ENCODE results near the gene ATG16L2.

The ATG16L2 gene

DNA sequence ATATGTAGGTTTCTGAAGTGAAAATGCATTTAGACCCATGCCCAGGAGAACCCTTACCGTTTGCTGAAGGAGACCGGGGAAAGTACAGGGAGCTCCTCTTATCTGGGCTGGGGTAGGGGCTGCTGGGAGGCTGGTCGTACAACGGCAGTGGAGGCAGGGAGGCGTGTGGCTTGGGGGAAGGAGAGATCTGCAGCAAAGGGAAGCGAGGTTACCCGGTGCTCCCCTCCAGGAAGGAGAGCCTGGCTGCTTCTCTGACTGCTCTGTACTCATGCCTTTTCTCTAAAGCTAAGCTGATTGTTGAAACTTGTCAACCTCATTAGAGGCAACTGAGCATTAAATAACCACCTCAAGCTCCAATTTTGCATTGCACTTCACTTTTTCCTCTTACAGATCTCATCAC, 27.2 kb downstream of the ATG16L2 start:
- peaks cover 2% of the 10 kb centered on the region for H3K36me3 ChIP-seq (replicated peaks)

DNA sequence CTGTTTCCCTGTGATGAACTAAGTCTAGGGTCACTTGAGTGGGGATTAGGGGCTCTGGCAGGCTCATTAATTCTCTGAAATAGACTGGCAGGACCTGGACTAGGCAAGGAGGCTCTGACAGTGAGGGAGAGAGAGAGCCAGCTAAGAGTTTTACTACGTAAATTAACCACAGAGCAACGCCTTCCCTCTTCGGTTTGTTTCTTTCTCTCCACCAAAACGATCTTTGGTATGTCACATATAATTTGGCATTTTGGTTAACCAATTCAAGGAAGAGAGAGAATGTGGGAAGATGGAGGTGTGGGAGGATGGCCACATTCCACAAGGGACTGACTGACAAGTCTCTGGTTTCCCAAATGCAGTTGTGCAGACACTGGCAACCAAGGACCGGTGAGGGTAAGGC, 27.9 kb downstream of the ATG16L2 start:
- peaks cover 2% of the 10 kb centered on the region for H3K36me3 ChIP-seq (replicated peaks)
- no peaks in the 10 kb centered on the region for H3K27me3 ChIP-seq (replicated peaks)
- H3K27ac ChIP-seq, result no peak overlapping the region
- TF ChIP-seq, protein P1, sequence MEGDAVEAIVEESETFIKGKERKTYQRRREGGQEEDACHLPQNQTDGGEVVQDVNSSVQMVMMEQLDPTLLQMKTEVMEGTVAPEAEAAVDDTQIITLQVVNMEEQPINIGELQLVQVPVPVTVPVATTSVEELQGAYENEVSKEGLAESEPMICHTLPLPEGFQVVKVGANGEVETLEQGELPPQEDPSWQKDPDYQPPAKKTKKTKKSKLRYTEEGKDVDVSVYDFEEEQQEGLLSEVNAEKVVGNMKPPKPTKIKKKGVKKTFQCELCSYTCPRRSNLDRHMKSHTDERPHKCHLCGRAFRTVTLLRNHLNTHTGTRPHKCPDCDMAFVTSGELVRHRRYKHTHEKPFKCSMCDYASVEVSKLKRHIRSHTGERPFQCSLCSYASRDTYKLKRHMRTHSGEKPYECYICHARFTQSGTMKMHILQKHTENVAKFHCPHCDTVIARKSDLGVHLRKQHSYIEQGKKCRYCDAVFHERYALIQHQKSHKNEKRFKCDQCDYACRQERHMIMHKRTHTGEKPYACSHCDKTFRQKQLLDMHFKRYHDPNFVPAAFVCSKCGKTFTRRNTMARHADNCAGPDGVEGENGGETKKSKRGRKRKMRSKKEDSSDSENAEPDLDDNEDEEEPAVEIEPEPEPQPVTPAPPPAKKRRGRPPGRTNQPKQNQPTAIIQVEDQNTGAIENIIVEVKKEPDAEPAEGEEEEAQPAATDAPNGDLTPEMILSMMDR (IDR thresholded peaks at IDR 0.05; ENCODE audit: low read depth, low read length, missing control alignments), result no peak
- in situ Hi-C loops (cut with HindIII; ENCODE audit: low pct_ligation_motif_present, low sequenced_read_pairs), result loop anchor here (25.0 kb wide), 1 partner anchor 345 kb away; no protein-coding TSS in a partner anchor
- no peak overlapping the region for H3K4me3 ChIP-seq (ENCODE audit: low read depth, low read length)
- no peak for DNase-seq

More for the DNA sequence above, 27.2 kb downstream of the ATG16L2 start:
- no peak overlapping the region for H3K27ac ChIP-seq
- DNase-seq, result no peak
- TF ChIP-seq, protein P1 (IDR thresholded peaks at IDR 0.05; ENCODE audit: low read depth, low read length, missing control alignments), result no peak
- H3K27me3 ChIP-seq (replicated peaks), result no peaks in the 10 kb centered on the region
- in situ Hi-C loops (cut with HindIII; ENCODE audit: low pct_ligation_motif_present, low sequenced_read_pairs), result loop anchor here (25.0 kb wide), 1 partner anchor 346 kb away; no protein-coding TSS in a partner anchor
- H3K4me3 ChIP-seq (ENCODE audit: low read depth, low read length), result no peak overlapping the region

DNA sequence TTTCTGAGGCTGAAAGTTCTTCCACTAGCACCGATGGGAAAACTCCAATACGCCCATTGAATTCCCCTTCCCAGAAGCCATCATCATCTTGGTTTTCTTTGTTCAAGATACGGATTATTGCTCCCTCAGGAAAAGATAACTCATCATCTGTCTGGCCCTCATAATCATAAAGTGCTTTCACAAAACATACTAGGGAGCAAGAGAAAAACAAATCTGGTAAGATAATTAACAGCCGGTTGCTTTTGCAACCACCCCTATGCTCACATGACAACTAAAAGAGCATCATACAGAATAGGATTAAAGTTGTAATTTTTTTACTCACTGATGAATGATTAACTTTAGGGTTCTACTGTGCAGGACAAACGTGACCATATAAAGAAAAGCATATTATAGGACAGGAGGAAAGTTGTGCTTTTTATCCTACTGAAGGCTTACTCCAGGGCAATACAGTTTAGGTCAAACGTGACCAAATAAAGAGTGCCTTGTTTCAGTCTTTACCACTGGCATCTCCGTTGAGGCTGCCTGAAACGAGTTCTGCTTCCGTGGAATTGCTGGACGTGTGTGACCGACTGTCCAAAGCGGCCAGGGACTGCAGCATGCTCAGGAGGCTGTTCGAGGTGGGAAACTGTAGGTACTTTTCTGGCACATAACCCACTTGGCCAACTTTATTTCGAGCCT, 28.6 kb downstream of the ATG16L2 start:
- in situ Hi-C loops (cut with HindIII; ENCODE audit: low pct_ligation_motif_present, low sequenced_read_pairs), result loop anchor here (25.0 kb wide), 1 partner anchor 345 kb away; no protein-coding TSS in a partner anchor
- no peak for DNase-seq
- TF ChIP-seq, protein P1 (IDR thresholded peaks at IDR 0.05; ENCODE audit: low read depth, low read length, missing control alignments), result no peak
- H3K36me3 ChIP-seq (replicated peaks), result peaks cover 2% of the 10 kb centered on the region
- no peak overlapping the region for H3K4me3 ChIP-seq (ENCODE audit: low read depth, low read length)
- no peak overlapping the region for H3K27ac ChIP-seq
- H3K27me3 ChIP-seq (replicated peaks), result no peaks in the 10 kb centered on the region

- DNase-seq, result no peak
- Histone ChIP-seq H3K36me3 (replicated peaks) (peaks cover 2% of the 10 kb centered on the region), H3K27ac (no peak overlapping the region), H3K27me3 (replicated peaks) (no peaks in the 10 kb centered on the region), H3K4me3 (ENCODE audit: low read depth, low read length) (no peak overlapping the region)
- in situ Hi-C loops (cut with HindIII; ENCODE audit: low pct_ligation_motif_present, low sequenced_read_pairs), result loop anchor here (25.0 kb wide), 1 partner anchor 343 kb away; no protein-coding TSS in a partner anchor
- TF ChIP-seq, protein P1 (IDR thresholded peaks at IDR 0.05; ENCODE audit: low read depth, low read length, missing control alignments), result no peak
Measured at GRCh38 chr11:72844356-72844755, 30.1 kb downstream of the ATG16L2 start.

DNA sequence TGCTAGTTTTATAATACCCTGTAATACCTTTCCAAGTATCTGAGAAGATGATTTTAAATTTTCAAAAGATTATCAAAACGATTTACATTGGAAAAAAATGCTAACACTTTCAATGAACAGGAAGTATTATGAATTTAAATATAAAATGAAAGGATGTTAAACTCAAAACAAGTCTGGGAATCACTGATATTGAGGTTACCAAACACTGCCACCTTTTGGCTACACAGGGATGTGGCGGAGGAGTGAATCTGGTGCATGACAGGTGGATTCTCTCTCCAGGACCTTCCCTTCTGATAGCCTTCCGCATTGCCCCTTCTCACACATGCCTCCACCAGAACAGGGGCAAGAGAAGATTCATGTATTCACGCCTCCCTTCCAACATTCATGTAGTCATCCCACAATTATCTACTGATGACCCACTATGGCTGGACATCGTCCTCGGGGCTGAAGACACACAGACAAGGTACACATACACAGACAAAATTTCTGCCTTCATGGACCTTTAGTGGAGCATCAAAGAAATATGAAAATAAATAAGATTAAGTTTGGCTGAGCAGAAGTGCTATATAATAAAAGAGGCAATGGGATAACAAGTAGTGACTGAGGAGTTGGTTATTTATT, 34.7 kb downstream of the ATG16L2 start:
- TF ChIP-seq, protein P1 (IDR thresholded peaks at IDR 0.05; ENCODE audit: low read depth, low read length, missing control alignments), result peak; percentile 81
- no peak overlapping the region for H3K4me3 ChIP-seq (ENCODE audit: low read depth, low read length)
- in situ Hi-C loops (cut with HindIII; ENCODE audit: low pct_ligation_motif_present, low sequenced_read_pairs), result loop anchor here (25.0 kb wide), 1 partner anchor 338 kb away; no protein-coding TSS in a partner anchor
- H3K27me3 ChIP-seq (replicated peaks), result no peaks in the 10 kb centered on the region
- H3K27ac ChIP-seq, result no peak overlapping the region
- DNase-seq, result no peak
- H3K36me3 ChIP-seq (replicated peaks), result no peaks in the 10 kb centered on the region

Data from brain microvascular endothelial cell (primary cell).